GM12892 (cell line): ENCODE measurements around the gene GRN.

Source experiments
- DNase-seq: peaks from one replicate; pipeline ENCODE4 v3.0.0; 2011; ENCODE audit not compliant: insufficient read length
- FAIRE-seq: peaks from 2 replicates; lab custom pipeline; 2011; peaks lifted over from hg19 to GRCh38; lab: Jason Lieb, UNC
- POLR2A ChIP-seq: IDR thresholded peaks from 2 replicates; pipeline ENCODE4 v1.6.1; 2011; ENCODE audit warnings: low read depth, low read length, control low read depth
- POLR2AphosphoS5 ChIP-seq: IDR thresholded peaks from 2 replicates; pipeline ENCODE4 v1.6.1; 2011; ENCODE audit warnings: low read depth, low read length, control low read depth
- TAF1 ChIP-seq: IDR thresholded peaks from 2 replicates; pipeline ENCODE4 v1.6.1; 2011; ENCODE audit warnings: low read depth, mild to moderate bottlenecking, control low read depth, low read length, borderline replicate concordance

GRN gene

GRCh38 chr17:44312396-44313104 lies 32.6 kb upstream of the GRN start:
- FAIRE-seq (no peak), DNase-seq (no peak)
- TF ChIP-seq TAF1 (no peak), POLR2A (no peak), POLR2AphosphoS5 (no peak)

GRCh38 chr17:44314031-44314430 lies 31.1 kb upstream of the GRN start:
- DNase-seq (no peak), FAIRE-seq (no peak)
- TF ChIP-seq POLR2AphosphoS5: no peak
- no peak for TF ChIP-seq POLR2A
- no peak for TF ChIP-seq TAF1

GRCh38 chr17:44314524-44314868 lies 30.6 kb upstream of the GRN start:
- no peak for DNase-seq
- TF ChIP-seq POLR2A: no peak
- TF ChIP-seq POLR2AphosphoS5: no peak
- no peak for TF ChIP-seq TAF1
- no peak for FAIRE-seq

GRCh38 chr17:44314869-44315661 lies 30.0 kb upstream of the GRN start:
- FAIRE-seq (no peak), DNase-seq (peak; percentile 80)
- no peak for TF ChIP-seq POLR2A
- TF ChIP-seq POLR2AphosphoS5: no peak
- TF ChIP-seq TAF1: no peak

- FAIRE-seq: no peak
- TF ChIP-seq POLR2AphosphoS5 (no peak), POLR2A (peak; percentile 18; the same call in 1 of the 2 replicates), TAF1 (no peak)
- DNase-seq: no peak
Measured at GRCh38 chr17:44315760-44316731, 29.1 kb upstream of the GRN start.

GRCh38 chr17:44317545-44317944 lies 27.6 kb upstream of the GRN start:
- FAIRE-seq (no peak), DNase-seq (no peak)
- TF ChIP-seq POLR2AphosphoS5: no peak
- no peak for TF ChIP-seq TAF1
- no peak for TF ChIP-seq POLR2A

GRCh38 chr17:44318077-44318892 lies 26.8 kb upstream of the GRN start:
- TF ChIP-seq POLR2A (0 out of 2 replicates have a peak, but pooled peaks have one; percentile 8), TAF1 (no peak)
- FAIRE-seq: no peak
- no peak for DNase-seq

- DNase-seq (no peak), FAIRE-seq (no peak)
- no peak for TF ChIP-seq TAF1
- TF ChIP-seq POLR2A: no peak; the same call in 1 of the 2 replicates
- TF ChIP-seq POLR2AphosphoS5: 0 out of 2 replicates have a peak, but pooled peaks have one; percentile 13
Measured at GRCh38 chr17:44320066-44320465, 25.0 kb upstream of the GRN start.

- FAIRE-seq (no peak), DNase-seq (no peak)
- TF ChIP-seq POLR2AphosphoS5 (no peak), TAF1 (no peak), POLR2A (no peak)
Measured at GRCh38 chr17:44321246-44322120, 23.6 kb upstream of the GRN start.
